Large intestine (tissue), 3 donors: ENCODE results near the gene SH3BP5L. TPM values are rescaled to one million over a fixed set of nuclear protein-coding genes. Genes with fewer than 3 reads are reported as not detected.
"Not testable (repeated sequence)": the region's sequence is repeated elsewhere in the genome, so short reads cannot be mapped to it uniquely, and the experiment has no call there.

Experiments used
- DNase-seq, 2 donors: peaks; one replicate each; pipeline versions ENCODE4 v3.0.0 to v3.0.0-alpha.2; 2013
- H3K27ac ChIP-seq: one replicate; pipeline ENCODE4 v1.5.1; 2013; ENCODE audit warnings: low read length
- H3K27me3 ChIP-seq: 2 replicates; pipeline ENCODE4 v1.6.1; 2013; ENCODE audit warnings: low read length; ENCODE audit not compliant: control insufficient read depth, insufficient read depth
- H3K36me3 ChIP-seq: 2 replicates; pipeline ENCODE4 v1.6.1; 2013; ENCODE audit warnings: low read length; ENCODE audit not compliant: control insufficient read depth, insufficient read depth
- H3K4me1 ChIP-seq: one replicate; pipeline ENCODE4 v1.6.1; 2013; ENCODE audit warnings: low read length; ENCODE audit not compliant: control insufficient read depth, insufficient read depth
- H3K4me3 ChIP-seq: one replicate; pipeline ENCODE4 v1.5.1; 2013; ENCODE audit warnings: low read length
- H3K9me3 ChIP-seq: one replicate; pipeline ENCODE4 v1.6.1; 2013; ENCODE audit warnings: mild to moderate bottlenecking, low read depth, low read length, moderate library complexity; ENCODE audit not compliant: control insufficient read depth
- WGBS: methylation state at CpG from one replicate; pipeline ENCODE4 v1.1.5; 2013; ENCODE audit warnings: low lambda C conversion rate; ENCODE audit not compliant: insufficient coverage; 5-methylcytosine and 5-hydroxymethylcytosine counted together
- polyA plus RNA-seq: library from polyadenylated mRNA; unstranded; fragments of 120-200 nt; gene quantifications from one replicate; pipeline ENCODE4 v1.2.1, GENCODE V29; 2013

SH3BP5L gene
- polyA plus RNA-seq, 1 donor: 31.1 TPM

GRCh38 chr1:248830718-248831017 is 5.0 kb upstream of the SH3BP5L start:
- H3K4me3 ChIP-seq, H3K4me1 ChIP-seq, H3K9me3 ChIP-seq, H3K27ac ChIP-seq, H3K27me3 ChIP-seq, DNase-seq, H3K36me3 ChIP-seq: not testable (repeated sequence)
- no CpG with 5 or more reads among the region's 3 CpGs for WGBS

DNA sequence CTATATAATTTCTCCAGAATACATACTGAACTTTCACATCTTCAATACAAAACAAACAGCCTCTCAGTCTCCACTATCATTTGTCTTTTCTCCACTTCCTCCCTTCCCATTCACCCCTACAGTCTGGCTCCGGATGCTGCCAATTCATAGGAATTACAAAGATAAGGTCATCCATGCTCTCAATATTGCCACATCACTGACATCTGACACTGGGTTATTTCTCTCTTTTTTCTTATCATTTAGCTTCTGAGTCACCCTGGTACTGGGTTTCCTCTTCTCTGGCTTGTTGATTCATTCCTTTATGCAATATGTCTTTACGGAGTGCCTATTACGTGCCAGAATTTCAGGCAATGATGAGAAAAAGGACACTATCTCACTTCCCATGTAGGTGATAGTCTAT is 3.1 kb upstream of the SH3BP5L start:
- DNase-seq: peak; percentile 57 to 72
- Histone ChIP-seq H3K27me3 (no peaks in the 10 kb centered on the region), H3K36me3 (peaks cover 9% of the 10 kb centered on the region), H3K9me3 (peaks cover 7% of the 10 kb centered on the region), H3K4me3 (no peak overlapping the region), H3K4me1 (peaks cover 23% of the 10 kb centered on the region), H3K27ac (peak overlapping the region; percentile 43)
- 60% methylated on average over 3 of the region's 3 CpGs for WGBS

- no peaks in the 10 kb centered on the region for H3K27me3 ChIP-seq
- H3K4me1 ChIP-seq: peaks cover 26% of the 10 kb centered on the region
- H3K4me3 ChIP-seq: peak overlapping the region; percentile 74
- H3K9me3 ChIP-seq: peaks cover 7% of the 10 kb centered on the region
- peak overlapping the region; percentile 90 for H3K27ac ChIP-seq
- WGBS: no CpG with 5 or more reads among the region's 18 CpGs
- H3K36me3 ChIP-seq: peaks cover 29% of the 10 kb centered on the region
- no peak for DNase-seq
These were observed 174 bp downstream of the SH3BP5L start for GRCh38 chr1:248825573-248825908.

DNA sequence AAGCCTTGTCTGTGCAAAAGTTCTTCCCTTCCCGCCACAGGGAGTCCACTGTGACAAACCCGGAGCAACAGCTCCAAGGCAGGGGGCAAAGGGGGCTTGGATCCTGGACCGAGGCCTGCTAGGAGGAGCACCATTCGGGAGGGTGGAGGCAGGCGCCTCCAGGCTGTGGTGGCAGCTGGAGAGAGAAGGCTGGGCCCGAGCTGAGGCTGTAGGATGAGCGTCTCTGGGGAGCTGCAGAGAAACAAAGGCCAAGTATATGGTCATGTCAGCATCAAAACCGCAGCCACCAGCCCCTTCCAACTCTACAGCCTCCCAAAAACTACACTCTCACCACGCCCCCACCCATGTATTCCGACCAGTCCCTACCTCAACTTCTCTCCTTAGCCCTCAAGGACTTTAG is 579 bp downstream of the SH3BP5L start:
- H3K4me1 ChIP-seq: peaks cover 26% of the 10 kb centered on the region
- H3K27me3 ChIP-seq: no peaks in the 10 kb centered on the region
- peak overlapping the region; percentile 74 for H3K4me3 ChIP-seq
- DNase-seq: no peak
- H3K9me3 ChIP-seq: peaks cover 5% of the 10 kb centered on the region
- WGBS: 0% methylated on average over 2 of the region's 10 CpGs
- H3K27ac ChIP-seq: peak overlapping the region; percentile 90
- peaks cover 32% of the 10 kb centered on the region for H3K36me3 ChIP-seq

DNA sequence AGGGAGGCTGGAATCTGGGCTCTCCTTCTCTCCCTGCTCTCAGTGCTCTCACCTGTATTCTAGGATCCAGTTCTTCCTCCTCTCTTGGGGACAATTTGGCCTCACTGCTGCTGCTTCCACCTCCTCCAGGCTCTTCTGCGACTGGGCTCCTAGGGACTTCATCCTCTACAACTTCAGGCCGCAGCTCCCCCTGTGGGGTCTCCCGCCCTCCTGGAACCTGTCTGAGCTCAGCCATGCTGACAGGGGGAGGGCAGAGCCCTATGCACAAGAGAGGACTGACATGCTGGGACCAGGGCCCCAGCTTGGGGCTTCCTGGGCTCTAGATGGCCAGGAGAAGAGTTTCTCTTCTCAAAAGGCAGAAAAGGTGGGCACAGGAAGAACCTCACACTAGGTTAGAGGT is 1.0 kb downstream of the SH3BP5L start:
- no peaks in the 10 kb centered on the region for H3K27me3 ChIP-seq
- WGBS: no CpG with 5 or more reads among the region's 3 CpGs
- peaks cover 35% of the 10 kb centered on the region for H3K36me3 ChIP-seq
- no peak for DNase-seq
- H3K9me3 ChIP-seq: peaks cover 1% of the 10 kb centered on the region
- H3K27ac ChIP-seq: no peak overlapping the region
- peak overlapping the region; percentile 74 for H3K4me3 ChIP-seq
- peaks cover 26% of the 10 kb centered on the region for H3K4me1 ChIP-seq

GRCh38 chr1:248824301-248824700 is 1.4 kb downstream of the SH3BP5L start:
- DNase-seq: no peak
- no peaks in the 10 kb centered on the region for H3K27me3 ChIP-seq
- H3K27ac ChIP-seq: no peak overlapping the region
- H3K4me1 ChIP-seq: peaks cover 26% of the 10 kb centered on the region
- H3K9me3 ChIP-seq: no peaks in the 10 kb centered on the region
- peaks cover 39% of the 10 kb centered on the region for H3K36me3 ChIP-seq
- no CpG with 5 or more reads among the region's 1 CpG for WGBS
- H3K4me3 ChIP-seq: peak overlapping the region; percentile 74

DNA sequence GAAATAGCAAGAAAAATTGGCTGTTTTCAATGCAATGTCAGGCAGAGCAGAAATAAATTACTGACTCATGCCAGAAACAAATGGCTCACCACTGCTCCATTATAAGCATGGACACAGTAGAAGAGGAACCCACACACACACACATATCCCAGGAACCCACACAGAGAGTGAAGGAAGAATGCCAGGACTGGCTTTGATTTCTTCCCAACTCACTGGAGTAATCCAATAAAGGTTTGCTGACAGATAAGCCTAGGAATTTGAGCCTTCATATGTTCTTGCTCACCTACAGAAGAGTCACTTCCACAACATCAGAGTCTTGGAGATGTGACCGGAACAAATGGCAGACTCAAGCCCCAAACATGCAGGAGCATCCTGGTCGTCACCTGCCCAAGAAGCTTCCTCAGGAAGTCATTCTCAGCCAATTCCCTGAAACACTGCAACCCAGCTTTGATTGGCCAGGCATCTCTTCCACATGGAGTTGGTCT is 2.2 kb downstream of the SH3BP5L start:
- no peak for DNase-seq
- peaks cover 26% of the 10 kb centered on the region for H3K4me1 ChIP-seq
- no peak overlapping the region for H3K4me3 ChIP-seq
- H3K36me3 ChIP-seq: peaks cover 46% of the 10 kb centered on the region
- no peaks in the 10 kb centered on the region for H3K27me3 ChIP-seq
- H3K9me3 ChIP-seq: no peaks in the 10 kb centered on the region
- no peak overlapping the region for H3K27ac ChIP-seq
- no CpG with 5 or more reads among the region's 2 CpGs for WGBS

GRCh38 chr1:248822148-248823032 is 3.3 kb downstream of the SH3BP5L start:
- Histone ChIP-seq H3K4me1 (peaks cover 24% of the 10 kb centered on the region), H3K27me3 (no peaks in the 10 kb centered on the region), H3K27ac (no peak overlapping the region), H3K9me3 (no peaks in the 10 kb centered on the region), H3K36me3 (peaks cover 50% of the 10 kb centered on the region), H3K4me3 (no peak overlapping the region)
- DNase-seq: no peak
- 80% methylated on average over 1 of the region's 15 CpGs for WGBS

GRCh38 chr1:248821641-248822040 is 4.1 kb downstream of the SH3BP5L start:
- no peak for DNase-seq
- Histone ChIP-seq H3K4me1 (peaks cover 17% of the 10 kb centered on the region), H3K36me3 (peaks cover 56% of the 10 kb centered on the region), H3K27me3 (no peaks in the 10 kb centered on the region), H3K9me3 (no peaks in the 10 kb centered on the region), H3K27ac (no peak overlapping the region), H3K4me3 (no peak overlapping the region)
- no CpG with 5 or more reads among the region's 7 CpGs for WGBS

- WGBS: no CpG with 5 or more reads among the region's 3 CpGs
- peaks cover 62% of the 10 kb centered on the region for H3K36me3 ChIP-seq
- no peaks in the 10 kb centered on the region for H3K9me3 ChIP-seq
- H3K4me1 ChIP-seq: peaks cover 16% of the 10 kb centered on the region
- H3K27me3 ChIP-seq: no peaks in the 10 kb centered on the region
- DNase-seq: no peak
- H3K4me3 ChIP-seq: no peak overlapping the region
- no peak overlapping the region for H3K27ac ChIP-seq
These were observed 4.6 kb downstream of the SH3BP5L start for GRCh38 chr1:248821101-248821500.

GRCh38 chr1:248820041-248820585 is 5.6 kb downstream of the SH3BP5L start:
- H3K36me3 ChIP-seq: peaks cover 70% of the 10 kb centered on the region
- no peak overlapping the region for H3K4me3 ChIP-seq
- no CpG with 5 or more reads among the region's 7 CpGs for WGBS
- H3K27ac ChIP-seq: no peak overlapping the region
- no peak for DNase-seq
- no peaks in the 10 kb centered on the region for H3K9me3 ChIP-seq
- H3K4me1 ChIP-seq: peaks cover 15% of the 10 kb centered on the region
- no peaks in the 10 kb centered on the region for H3K27me3 ChIP-seq
